ENCODE measurements around the gene ZNF74. TPM values are rescaled to one million over a fixed set of nuclear protein-coding genes. Genes with fewer than 3 reads are reported as not detected.
"Not testable (repeated sequence)": the region's sequence is repeated elsewhere in the genome, so short reads cannot be mapped to it uniquely, and the experiment has no call there.

Gene ZNF74
- total RNA-seq: 5.2 TPM
- long read RNA-seq, partial matches to known transcripts: 5 of 10 reads
- long read RNA-seq, other reads (novel, unspliced or antisense): 0 of 10 reads

DNA sequence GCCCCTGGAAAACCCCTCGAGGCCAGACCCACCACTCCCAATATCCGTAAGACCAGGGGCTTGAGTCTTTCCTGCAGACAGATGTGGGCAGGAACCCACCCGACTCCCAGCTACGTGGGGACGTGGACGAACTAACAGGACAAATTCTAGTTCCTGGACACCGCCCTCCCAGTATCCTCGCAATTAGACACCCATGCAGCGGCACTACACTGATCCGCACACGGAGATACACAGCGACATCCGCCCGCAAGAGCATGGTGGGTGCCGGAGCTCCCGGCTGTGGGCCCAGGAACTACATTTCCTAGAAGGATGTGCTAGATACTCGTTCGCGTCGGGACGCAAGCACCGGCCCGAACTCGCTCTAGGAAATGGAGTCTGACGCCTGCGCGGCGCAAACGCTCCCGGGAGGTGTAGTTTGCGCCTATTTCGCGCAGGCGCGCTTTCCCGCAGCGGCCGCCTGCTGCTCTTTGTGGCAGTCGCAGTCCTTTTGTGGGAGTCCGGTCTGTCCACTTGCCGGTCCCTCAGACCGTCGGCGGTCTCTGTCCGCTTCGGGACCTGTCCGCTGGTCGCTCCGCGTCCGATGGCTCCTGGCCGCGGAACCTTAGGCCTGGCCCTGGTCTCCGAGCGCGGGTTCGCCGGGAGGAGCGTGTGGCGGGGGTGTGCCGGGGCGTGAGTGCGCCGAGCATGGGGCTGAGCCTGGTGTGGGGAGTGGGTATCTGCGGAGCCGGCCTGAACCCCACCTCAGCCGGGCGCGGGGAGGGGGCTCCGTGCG lies at the start of gene ZNF74:
ZNF74 (plus strand) TSS at position 447 of the 772 bp plus-strand sequence. CDS start 478 bp downstream, outside the sequence.
- DNase-seq (ENCODE audit: low spot score): peak; percentile 96

DNA sequence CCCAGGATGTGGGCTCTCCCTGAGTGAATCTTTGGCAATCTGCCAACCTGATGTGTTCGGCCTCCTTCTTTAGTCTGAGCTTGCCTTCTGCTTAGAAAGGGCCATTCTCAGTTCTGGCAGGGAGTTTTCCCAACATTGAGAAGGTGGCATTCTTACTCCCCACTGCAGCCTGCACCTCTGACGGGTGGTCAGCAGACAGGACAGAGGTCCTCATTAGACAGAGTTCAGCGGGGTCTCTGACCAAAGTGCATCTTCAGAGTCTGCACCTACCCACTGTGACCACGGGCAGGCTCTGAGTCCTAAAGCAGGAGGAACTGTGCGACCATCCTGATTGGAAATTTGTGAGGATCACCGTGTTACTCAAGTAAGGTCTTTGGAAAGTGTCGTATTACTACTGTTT lies 47.4 kb upstream of the ZNF74 start:
- DNase-seq (ENCODE audit: low spot score): peak; percentile 11

DNA sequence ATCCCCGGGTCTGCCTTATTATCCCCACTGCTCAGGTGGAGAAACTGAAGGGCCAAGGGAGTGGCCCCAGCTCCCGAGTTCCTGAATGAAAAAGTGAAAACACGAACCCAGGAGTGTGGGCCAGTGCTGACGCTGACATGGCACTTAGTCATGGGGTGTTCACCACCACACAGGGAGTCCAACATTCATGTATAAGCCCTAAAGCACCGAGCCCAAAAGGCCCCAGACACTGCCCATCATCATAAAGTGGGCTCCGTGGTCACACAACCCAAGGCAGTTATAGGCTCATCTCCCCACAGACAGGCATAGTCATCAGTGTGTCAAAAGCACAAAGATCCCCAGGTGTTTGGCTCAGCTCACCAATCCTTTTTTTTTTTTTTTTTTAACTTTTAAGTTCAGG lies 41.4 kb upstream of the ZNF74 start:
- DNase-seq (ENCODE audit: low spot score): peak; percentile 22

DNA sequence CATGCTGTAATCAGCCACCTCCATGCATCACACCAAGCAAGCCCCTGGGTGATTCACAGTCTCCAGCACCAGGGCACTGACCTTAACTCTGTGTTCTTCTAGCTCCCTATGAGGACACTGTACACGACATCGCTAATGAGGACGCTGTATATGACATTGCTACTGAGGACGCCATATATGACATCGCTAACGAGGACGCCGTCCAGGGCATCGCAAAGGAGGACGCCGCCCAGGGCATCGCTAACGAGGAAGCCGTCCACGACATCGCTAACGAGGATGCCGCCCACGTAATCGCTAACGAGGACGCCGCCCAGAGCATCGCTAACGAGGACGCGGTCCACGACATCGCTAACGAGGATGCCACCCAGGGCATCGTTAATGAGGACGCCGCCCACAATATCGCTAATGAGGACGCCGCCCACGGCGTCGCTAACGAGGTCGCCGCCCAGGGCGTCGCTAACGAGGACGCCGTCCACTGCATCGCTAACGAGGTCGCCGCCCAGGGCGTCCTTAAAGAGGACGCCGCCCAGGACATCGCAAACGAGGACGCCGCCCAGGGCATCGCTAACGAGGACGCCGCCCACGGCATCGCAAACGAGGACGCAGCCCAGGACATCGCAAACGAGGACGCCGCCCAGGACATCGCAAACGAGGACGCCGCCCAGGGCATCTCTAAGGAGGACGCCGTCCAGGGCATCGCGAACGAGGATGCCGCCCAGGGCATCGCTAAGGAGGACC lies 39.5 kb upstream of the ZNF74 start:
- DNase-seq (ENCODE audit: low spot score): peak; percentile 72

DNA sequence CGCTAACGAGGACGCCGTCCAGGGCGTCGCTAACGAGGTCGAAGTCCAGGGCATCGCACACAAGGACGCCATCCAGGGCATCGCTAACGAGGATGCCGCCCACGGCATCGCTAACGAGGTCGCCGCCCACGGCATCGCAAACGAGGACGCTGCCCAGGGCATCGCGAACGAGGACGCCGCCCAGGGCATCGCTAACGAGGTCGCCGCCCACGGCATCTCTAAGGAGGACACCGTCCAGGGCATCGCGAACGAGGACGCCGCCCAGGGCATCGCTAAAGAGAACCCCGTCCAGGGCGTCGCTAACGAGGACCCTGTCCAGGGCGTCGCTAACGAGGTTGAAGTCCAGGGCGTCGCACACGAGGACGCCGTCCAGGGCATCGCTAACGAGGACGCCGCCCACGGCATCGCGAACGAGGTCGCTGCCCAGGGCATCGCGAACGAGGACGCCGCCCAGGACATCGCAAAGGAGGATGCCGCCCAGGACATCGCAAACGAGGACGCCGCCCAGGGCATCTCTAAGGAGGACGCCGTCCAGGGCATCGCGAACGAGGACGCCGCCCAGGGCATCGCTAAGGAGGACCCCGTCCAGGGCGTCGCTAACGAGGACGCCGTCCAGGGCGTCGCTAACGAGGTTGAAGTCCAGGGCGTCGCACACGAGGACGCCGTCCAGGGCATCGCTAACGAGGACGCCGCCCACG lies 37.9 kb upstream of the ZNF74 start:
- DNase-seq (ENCODE audit: low spot score): peak; percentile 74

DNA sequence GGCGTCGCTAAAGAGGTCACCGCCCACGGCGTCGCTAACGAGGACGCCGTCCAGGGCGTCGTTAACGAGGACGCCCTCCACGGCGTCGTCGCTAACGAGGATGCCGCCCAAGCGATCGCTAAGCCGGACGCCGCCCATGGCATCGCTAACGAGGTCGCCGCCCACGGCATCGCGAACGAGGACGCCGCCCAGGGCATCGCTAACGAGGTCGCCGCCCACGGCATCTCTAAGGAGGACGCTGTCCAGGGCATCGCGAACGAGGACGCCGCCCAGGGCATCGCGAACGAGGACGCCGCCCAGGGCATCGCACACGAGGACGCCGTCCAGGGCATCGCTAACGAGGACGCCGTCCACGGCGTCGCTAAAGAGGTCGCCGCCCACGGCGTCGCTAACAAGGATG lies 37.0 kb upstream of the ZNF74 start:
- peak; percentile 6 for DNase-seq (ENCODE audit: low spot score)

DNA sequence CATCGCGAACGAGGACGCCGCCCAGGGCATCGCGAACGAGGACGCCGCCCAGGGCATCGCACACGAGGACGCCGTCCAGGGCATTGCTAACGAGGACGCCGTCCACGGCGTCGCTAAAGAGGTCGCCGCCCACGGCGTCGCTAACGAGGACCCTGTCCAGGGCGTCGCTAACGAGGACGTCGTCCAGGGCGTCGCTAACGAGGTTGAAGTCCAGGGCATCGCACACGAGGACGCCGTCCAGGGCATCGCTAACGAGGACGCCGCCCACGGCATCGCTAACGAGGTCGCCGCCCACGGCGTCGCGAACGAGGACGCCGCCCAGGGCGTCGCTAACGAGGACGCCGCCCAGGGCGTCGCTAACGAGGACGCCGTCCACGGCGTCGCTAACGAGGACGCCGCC lies 36.0 kb upstream of the ZNF74 start:
- not testable (repeated sequence) for DNase-seq (ENCODE audit: low spot score)

DNA sequence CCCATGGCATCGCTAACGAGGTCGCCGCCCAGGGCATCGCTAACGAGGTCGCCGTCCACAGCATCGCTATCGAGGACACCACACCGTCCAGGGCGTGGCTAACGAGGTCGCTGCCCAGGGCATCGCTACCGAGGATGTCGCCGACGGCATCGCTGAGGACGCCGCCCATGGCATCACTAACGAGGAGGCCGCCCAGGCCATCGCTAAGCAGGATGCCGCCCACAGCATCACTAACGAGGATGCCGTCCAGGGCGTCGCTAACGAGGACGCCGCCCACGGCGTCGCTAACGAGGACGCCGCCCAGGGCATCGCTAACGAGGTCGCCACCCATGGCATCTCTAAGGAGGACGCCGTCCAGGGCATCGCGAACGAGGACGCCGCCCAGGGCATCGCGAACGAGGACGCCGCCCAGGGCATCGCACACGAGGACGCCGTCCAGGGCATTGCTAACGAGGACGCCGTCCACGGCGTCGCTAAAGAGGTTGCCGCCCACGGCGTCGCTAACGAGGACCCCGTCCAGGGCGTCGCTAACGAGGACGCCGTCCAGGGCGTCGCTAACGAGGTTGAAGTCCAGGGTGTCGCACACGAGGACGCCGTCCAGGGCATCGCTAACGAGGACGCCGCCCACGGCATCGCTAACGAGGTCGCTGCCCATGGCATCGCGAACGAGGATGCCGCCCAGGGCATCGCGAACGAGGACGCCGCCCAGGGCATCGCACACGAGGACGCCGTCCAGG lies 35.3 kb upstream of the ZNF74 start:
- not testable (repeated sequence) for DNase-seq (ENCODE audit: low spot score)

DNA sequence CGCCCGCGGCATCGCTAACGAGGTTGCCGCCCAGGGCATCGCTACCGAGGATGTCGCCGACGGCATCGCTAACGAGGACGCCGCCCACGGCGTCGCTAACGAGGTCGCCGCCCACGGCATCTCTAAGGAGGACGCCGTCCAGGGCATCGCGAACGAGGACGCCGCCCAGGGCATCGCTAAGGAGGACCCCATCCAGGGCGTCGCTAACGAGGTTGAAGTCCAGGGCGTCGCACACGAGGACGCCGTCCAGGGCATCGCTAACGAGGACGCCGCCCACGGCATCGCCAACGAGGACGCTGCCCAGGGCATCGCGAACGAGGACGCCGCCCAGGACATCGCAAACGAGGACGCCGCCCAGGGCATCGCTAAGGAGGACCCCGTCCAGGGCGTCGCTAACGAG lies 33.7 kb upstream of the ZNF74 start:
- peak; percentile 37 for DNase-seq (ENCODE audit: low spot score)

DNA sequence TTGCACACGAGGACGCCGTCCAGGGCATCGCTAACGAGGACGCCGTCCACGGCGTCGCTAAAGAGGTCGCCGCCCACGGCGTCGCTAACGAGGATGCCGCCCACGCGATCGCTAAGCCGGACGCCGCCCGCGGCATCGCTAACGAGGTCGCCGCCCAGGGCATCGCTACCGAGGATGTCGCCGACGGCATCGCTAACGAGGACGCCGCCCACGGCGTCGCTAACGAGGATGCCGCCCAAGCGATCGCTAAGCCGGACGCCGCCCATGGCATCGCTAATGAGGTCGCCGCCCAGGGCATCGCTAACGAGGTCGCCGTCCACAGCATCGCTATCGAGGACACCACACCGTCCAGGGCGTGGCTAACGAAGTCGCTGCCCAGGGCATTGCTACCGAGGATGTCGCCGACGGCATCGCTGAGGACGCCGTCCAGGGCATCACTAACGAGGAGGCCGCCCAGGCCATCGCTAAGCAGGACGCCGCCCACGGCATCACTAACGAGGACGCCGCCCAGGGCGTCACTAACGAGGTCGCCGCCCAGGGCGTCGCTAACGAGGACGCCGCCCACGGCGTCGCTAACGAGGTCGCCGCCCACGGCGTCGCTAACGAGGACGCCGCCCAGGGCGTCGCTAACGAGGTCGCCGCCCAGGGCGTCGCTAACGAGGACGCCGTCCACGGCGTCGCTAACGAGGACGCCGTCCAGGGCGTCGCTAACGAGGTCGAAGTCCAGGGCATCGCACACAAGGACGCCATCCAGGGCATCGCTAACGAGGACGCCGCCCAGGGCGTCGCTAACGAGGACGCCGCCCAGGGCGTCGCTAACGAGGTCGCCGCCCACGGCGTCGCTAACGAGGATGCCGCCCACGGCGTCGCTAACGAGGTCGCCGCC lies 32.8 kb upstream of the ZNF74 start:
- peak; percentile 26 for DNase-seq (ENCODE audit: low spot score)

DNA sequence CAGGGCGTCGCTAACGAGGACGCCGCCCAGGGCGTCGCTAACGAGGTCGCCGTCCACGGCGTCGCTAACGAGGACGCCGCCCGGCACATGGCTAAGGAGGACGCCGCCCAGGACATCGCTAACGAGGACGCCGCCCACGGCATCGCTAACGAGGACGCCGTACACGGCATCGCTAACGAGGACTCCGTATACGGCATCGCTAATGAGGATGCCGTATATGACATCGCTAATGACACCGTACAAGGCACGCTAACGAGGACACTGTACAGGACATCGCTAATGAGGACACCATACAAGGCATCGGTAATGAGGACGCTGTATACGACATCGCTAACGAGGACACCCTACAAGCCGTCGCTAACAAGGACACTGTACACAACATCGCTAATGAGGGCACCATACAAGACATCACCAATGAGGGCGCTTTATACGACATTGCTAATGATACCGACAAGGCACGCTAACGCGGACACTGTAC lies 32.2 kb upstream of the ZNF74 start:
- peak; percentile 20 for DNase-seq (ENCODE audit: low spot score)

DNA sequence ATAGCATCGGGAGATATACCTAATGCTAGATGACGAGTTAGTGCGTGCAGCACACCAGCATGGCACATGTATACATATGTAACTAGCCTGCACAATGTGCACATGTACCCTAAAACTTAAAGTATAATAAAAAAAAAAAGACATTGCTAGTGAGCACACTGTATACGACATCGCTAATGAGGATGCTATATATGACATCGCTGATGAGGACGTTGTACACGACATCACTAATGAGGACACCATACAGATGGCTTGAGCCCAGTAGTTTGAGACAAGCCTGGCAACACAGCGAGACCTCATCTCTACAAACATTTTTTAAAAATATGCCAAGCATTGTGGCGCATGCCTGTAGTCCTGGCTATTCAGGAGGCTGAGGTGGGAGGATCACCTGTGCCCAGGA lies 31.5 kb upstream of the ZNF74 start:
- not testable (repeated sequence) for DNase-seq (ENCODE audit: low spot score)

DNA sequence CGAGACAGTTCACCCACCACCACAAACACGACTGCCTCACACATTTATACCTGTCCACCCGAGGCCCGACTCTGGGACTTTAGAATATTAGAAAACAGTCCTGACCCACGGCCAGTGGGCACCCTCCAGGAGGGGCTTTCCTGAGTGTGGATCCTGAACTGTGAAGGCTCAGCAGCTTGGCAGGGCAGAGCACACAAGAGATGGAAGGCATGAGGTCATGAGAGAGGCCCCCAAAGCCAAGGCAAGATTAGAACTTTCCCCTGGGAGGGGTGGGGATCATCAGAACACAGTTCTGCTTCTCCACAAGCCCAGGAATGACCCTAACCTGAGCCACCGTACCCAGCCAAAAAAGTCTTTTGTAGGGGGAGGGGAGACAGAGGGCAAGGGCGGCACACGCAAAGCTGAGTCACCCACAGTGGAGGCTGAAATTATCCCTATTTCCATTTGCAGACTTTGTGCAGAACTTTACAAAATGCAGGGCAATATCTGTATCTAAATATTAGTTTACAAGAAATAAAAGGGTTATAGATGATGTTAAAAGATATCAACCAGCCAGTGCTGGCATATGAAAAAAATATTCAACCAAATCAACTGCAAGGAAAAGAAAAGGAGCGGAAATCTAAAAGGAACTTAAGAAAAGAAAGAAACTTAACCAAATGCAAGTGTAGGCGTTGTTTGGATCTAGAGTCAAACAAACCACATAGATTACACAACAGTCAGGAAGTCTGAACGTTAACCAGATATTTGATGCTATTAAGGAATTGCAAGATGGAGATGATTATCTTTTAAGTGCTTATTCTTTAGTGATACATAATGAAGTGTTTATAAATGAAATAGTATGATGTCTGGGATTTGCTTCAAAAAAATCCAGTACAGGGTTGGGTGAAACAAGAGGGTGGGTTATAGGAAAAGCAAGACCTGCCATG lies 29.4 kb upstream of the ZNF74 start:
- DNase-seq (ENCODE audit: low spot score): not testable (repeated sequence)

DNA sequence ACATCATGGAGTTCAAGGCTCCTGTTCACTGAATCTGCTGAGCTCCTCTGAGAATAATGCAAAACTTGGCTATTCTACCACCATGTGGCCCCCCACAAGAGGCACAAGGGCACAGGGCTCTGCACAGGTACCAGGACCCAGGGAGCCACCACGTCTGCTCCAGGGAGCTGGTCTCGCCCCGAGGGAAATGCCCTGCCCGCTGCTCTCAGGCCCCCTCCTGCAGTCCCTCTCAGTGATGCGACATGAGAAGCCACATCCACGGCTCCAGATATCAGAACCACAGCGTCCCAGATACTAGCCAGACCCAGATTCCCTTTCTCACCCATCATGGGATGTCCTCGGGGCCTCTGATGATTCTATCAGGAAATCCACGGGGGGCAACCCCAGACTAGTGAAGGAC lies 27.1 kb upstream of the ZNF74 start:
- peak; percentile 43 for DNase-seq (ENCODE audit: low spot score)

DNA sequence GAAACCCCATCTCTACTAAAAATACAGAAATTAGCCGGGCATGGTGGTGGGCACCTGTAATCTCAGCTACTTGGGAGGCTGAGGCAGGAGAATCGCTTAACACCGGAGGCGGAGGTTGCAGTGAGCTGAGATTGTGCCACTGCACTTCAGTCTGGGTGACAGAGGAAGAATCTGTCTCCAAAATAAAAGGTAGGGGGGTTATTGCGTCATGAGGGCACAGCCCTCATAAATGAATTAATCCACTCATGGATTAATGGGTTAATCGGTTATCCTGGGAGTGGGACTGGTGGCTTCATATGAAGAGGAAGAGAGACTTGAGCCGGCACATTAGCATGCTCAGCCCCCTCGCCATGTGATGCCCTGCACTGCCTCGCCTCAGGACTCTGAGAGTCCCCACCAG lies 25.1 kb upstream of the ZNF74 start:
- peak; percentile 11 for DNase-seq (ENCODE audit: low spot score)

DNA sequence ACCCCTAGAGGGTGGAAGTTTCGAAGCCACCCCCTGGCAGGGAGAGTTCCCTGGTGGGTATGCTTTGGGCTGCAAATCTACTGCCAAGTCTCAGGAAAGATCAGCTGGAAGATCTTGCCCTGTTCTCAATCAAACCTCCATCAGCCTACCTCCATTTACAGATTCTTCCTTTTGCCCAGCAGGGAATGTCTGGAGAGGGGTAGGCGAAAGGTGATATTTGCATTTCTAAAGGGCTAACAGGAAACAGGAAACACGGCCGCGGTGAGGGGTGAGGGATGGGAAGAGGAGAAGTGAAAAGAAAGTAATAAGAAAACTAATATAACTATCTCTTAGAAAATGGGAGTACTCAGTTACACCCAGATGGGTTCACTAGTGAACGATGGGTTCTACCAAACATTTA lies 22.3 kb upstream of the ZNF74 start:
- DNase-seq (ENCODE audit: low spot score): not testable (repeated sequence)

DNA sequence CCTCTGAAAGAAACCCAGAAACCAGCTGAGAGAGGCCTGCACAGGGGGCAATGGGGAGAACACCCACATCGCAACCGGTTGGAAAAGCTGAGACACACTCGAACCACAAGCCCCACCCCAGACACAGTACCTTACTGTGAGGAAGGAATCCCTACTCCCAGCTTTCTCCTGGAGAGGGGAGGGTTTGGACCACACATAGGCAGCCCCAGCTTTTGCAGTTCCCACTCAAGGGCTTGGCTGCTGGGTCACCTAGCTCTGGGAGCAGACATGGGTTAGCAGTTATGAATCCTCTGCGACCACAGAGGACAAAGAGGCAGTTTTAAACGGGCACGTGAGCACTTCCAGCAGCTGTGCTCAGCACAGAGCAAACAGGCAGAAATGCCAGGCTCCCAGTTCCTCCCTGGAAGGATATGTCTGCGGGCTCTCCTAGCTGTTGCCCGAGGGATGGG lies 21.5 kb upstream of the ZNF74 start:
- peak; percentile 9 for DNase-seq (ENCODE audit: low spot score)

DNA sequence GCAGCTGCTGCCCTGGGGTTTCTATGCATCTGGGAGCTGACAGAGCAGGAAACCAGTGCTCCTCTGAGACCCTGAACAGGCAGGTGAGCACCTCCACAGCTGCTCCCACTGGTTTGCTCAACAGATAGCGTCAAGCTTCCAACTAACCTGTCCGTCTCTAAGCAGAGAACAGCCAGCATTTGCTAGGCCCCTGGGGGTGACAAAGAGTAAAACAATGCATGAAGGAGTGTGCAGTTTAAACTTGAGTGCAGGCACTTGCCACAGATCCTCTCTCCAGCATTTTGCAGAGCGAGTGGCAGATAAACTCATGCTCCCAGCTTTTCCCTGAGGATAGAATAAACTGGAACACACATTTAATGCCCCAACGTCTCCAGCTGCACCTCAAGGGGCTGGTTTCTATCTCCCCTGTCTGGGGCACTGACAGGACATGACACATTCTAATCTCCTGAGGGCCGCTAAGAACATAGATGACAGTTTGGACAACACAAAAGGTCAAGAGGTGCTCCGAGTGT lies 20.7 kb upstream of the ZNF74 start:
- peak; percentile 51 for DNase-seq (ENCODE audit: low spot score)
